IPS-18c (cell line): ENCODE data around the gene VGF.
A peak's percentile ranks its signal among the peaks of the same experiment; 100 is the strongest.
"Not testable (repeated sequence)": the region's sequence is repeated elsewhere in the genome, so short reads cannot be mapped to it uniquely, and the experiment has no call there.

Experiments
- H3K4me3 ChIP-seq: 2 replicates; pipeline ENCODE4 v1.7.0; 2013; ENCODE audit warnings: low read depth, mild to moderate bottlenecking, low read length, moderate library complexity; ENCODE audit not compliant: insufficient read depth
- H3K9me3 ChIP-seq: one replicate; pipeline ENCODE4 v1.6.1; 2013; ENCODE audit warnings: mild to moderate bottlenecking, low read length, moderate library complexity; ENCODE audit not compliant: control insufficient read depth, insufficient read depth

VGF gene

DNA sequence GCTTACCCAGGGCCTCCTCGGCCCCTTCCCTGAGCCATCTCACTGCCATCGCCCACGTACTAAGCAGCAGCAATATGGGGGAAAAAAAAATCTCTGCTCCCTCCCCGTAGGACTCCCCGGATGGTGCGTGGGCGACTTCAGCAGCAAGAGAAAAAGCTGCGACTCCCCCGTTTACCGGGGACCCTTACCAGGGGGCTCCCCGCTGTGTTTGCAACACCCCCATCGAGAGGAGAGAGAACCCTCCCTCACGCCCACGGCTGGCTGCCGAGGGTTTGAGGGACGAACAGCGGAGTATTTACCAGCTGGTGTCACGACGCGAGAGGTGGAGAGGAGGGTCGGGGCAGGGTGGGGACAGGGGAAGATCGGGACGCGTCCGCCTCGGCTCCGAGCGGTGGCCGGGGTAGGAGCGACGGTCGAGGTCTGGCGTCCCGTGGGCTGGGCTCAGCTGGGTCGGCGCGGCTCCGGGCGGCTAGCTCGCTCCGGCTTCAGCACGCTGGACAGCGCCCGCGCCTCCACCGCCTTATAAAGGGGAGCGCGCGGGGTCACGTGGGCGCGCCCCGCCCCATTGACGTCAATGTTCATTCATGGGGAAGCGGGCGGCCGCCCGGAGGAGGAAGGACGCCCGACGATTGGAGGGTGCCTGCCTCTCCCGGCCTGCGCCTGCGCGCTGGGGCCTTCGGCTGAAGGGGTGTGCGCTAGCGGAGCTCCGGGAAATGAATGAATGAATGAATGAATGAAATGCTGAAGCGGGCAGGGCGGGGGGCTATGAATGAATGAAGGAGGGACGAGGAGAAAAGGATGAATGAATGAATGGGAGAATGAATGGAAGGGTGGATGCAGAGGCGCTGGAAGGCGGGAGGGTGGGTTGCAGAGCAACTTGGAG lies at the start of gene VGF:
VGF (minus strand) TSS at position 495 of the 883 bp plus-strand sequence. CDS start 726 bp downstream, outside the sequence.
- Histone ChIP-seq H3K9me3 (peaks cover 2% of the 10 kb centered on the region), H3K4me3 (peak within 1 kb of the TSS; percentile 72)

DNA sequence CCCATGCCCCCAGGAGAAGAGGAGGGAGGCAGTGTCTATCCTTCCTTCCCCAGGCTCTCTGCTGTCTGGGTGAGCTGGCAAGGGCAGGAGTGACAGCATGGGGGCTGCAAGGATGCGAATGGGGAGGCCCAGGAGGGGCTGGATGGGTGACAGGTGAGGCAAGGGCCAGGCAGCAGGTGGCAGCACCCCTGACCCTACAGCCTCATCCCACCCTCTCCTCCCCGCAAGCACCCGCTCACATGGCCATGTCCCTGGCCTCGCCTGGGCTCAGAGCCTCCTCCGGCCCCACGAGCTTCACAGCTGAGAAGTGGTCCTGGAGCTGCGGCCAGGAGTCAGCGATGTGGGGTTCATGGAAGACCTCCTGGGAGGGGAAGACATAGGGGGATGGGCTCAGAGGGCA lies 46.6 kb upstream of the VGF start:
- H3K9me3 ChIP-seq: no peaks in the 10 kb centered on the region
- H3K4me3 ChIP-seq: no peak overlapping the region

GRCh38 chr7:101211501-101211900 lies 46.1 kb upstream of the VGF start:
- H3K4me3 ChIP-seq: no peak overlapping the region
- H3K9me3 ChIP-seq: no peaks in the 10 kb centered on the region

GRCh38 chr7:101210143-101210542 lies 44.8 kb upstream of the VGF start:
- no peaks in the 10 kb centered on the region for H3K9me3 ChIP-seq
- H3K4me3 ChIP-seq: no peak overlapping the region

DNA sequence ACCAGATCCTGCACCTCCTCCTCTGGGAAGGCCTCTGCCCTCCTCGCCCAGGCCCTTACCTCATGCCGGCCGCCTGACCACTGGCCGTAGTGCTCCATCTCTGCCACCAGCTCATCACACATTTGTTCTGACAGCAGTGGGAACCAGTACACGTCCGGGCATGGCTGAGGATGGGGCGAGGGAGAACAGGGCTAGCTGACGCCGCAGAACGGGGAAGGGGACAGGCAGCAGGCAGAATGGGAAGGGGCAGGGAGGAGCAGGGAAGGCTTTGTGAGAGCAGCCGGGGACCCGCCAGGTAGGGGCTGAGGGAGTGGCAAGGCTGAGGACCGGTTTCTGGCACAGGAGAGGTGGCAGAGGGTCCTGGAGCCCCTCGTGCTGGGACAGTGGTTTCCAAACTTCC lies 43.4 kb upstream of the VGF start:
- Histone ChIP-seq H3K4me3 (no peak overlapping the region), H3K9me3 (no peaks in the 10 kb centered on the region)

DNA sequence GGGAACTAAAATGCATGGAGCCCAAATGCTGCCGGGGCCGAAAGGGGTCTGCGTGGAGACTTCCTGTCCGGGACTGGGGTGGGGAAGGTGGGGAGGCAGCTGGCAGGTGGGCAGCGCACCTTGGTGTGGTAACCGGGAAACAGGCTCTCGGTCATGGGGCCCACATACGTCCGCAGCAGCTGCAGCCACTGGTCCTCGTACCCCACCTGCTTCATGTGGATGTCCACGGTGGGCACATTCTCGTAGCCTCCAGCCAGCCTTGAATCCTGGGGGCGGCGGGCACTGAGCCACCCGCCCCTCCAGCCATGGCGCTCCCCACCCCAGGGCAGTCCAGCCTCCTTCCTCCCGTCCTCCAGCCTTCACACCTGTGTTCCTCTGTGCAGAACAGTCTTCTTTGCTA lies 42.1 kb upstream of the VGF start:
- no peak overlapping the region for H3K4me3 ChIP-seq
- peaks cover under 1% of the 10 kb centered on the region for H3K9me3 ChIP-seq

- H3K9me3 ChIP-seq: peaks cover 2% of the 10 kb centered on the region
- H3K4me3 ChIP-seq: no peak overlapping the region
Measured at GRCh38 chr7:101206665-101207042, 41.3 kb upstream of the VGF start.

DNA sequence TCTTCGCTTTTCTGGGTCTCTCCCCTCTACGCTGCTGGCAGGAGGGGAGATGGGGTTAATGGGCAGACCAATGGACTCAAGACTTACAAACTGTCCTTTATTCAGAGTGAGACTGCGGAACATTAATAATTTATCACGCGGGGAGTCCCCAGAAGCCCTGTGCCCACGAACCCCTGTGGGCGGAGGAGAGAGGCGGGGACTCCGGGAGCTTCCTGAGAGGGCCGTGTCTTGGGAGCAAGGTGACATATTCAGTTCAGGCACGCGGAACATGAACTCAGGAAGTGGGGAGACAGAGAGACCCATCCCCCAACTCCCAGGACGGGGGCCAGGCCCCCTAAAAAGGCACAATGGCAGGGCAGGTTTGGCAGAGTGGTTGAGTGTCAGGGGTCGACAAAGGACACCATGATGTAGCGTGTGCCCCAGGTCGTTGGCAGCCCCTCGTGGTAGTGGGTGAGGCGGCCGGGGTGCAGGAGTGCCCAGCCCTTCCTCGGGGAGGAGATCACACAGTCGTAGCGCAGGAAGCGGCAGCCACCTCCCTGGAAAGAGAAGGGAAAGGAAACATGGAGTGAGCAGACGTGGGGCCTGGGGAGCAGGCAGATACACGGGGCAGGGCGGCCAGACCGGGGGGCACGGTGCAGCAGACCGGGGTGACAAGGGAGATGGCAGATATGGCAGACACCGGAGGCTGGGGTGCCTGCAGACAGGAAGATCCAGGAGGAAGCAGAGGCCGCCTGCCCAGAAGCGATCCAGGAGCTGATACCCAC lies 40.7 kb upstream of the VGF start:
- Histone ChIP-seq H3K9me3 (peaks cover 2% of the 10 kb centered on the region), H3K4me3 (no peak overlapping the region)

DNA sequence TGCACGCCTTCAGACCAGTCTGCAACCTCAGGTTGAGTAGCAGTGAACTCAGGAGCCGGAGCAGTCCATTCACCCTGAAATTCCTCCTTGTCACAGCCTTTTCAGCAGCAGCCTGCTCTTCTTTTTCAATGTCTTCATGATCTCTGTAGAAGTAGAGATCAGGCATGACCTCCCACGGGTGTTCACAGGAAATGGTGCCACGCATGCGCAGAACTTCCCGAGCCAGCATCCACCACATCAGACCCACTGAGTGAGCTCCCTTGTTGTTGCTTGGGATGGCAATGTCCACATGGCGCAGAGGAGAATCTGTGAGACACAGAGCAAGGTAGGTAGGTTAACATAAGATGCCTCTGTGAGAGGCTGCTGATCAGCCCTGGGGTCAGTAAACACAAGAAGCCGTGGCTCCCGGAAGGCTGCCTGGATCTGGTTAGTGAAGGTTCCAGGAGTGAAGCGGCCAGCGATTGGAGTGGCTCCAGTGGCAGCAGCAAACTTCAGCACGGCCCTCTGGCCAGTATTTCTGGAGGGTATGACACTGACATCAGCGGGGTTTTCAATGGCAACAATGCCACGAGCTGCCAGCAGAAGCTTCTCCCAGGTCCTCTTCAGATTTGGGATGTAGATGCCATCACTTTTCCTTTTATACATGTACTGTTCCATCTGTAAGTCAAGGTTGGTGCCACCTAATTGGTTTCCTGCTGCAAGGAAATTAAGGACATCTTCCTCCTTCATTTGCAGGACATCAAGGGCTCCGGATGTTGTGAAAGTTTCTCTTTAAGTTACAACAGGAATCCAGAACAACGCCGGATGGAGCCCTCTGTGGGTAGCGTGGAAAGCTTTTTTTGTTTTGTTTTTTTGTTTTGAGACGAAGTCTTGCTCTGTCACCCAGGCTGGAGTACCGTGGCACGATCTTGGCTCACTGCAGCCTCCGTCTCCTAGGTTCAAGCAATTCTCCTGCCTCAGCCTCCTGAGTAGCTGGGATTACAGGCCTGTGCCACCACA lies 38.7 kb upstream of the VGF start:
- not testable (repeated sequence) for H3K9me3 ChIP-seq, H3K4me3 ChIP-seq

GRCh38 chr7:101202603-101202918 lies 37.2 kb upstream of the VGF start:
- Histone ChIP-seq H3K9me3 (peaks cover 2% of the 10 kb centered on the region), H3K4me3 (no peak overlapping the region; the same call in 1 of the 2 replicates)

DNA sequence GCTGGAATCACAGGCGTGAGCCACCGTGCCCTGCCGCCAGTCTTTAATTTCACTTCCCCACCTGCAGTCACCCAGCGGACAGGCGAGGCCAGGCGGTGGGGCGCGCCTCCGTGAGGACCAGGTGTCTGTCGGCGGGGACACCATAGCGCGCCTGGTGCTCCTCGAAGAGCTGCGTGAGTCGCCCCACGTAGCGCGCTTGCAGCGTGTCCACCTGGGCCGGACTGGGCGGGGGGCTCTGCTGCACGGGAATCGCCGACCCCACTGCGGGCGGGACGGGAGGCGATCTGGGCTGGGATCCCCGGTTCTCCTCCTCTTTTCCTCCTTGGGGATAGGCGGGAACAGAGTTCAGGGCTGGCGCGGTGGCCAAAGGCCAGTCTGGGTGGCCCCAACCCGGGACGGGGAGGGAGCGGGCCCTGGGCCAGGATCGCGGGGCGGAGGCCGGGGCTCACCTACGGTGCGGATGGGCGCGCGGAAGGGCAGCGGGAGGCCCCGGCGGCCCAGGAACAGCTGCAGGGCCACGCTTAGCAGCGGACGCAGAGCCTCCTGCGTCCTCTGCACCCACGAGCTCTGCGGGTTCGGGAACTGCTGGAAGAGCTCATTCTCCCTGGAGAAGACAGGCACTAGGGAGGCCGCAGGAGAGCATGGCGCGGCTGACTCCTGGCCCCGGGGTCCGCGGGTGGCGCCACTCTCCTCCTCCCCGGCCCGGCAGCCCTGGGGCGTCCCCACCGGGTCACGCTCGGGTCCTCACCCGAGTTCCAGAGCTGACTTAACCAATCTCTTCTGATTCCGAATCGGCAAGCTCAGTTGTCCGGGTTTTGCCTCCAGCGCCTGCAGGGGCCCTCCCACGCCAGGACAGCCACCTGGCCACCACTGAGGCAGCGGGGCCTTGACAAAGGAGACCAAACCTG lies 36.6 kb upstream of the VGF start:
- H3K4me3 ChIP-seq: peak overlapping the region; percentile 53

DNA sequence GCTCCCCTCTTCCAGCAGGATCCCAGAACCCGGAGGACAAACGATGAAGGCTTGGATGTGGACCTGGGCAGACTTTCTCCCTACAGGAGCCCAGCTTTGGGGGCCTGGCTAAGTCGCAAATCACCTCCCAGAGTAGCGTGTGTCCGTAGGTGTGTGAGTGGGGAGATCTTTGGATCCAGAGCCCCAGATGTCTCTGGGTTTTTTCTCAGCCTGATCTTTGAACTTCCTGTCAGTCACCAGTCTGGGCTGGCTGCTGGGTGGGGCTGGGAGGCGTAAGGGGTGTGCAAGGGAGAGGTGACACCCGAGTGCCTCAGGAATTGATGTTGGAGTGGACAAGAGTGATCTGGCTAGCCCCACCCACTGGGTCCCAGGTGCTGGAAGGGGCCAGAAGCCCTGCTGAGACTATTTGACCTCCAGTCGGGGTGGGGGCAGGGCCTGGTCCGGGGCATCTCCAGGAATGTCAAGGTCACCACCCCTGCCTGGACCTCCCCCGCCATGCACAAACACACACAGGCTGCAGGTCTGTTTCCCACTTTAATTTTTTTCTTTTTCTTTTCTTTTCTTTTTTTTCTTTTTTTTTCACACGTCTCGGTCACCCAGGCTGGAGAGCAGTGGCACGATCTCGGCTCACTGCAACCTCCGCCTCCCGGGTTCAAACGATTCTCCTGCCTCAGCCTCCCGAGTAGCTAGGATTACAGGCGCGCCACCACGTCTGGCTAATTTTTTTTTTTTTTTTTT lies 35.7 kb upstream of the VGF start, which contains the start of gene MOGAT3:
MOGAT3 (minus strand) TSS at position 175 of the 738 bp plus-strand sequence. CDS start 182 bp downstream, outside the sequence.
- H3K4me3 ChIP-seq: peak within 1 kb of the TSS; percentile 53
- H3K9me3 ChIP-seq: peaks cover 2% of the 10 kb centered on the region

More for the DNA sequence above, 36.6 kb upstream of the VGF start:
- peaks cover 2% of the 10 kb centered on the region for H3K9me3 ChIP-seq

DNA sequence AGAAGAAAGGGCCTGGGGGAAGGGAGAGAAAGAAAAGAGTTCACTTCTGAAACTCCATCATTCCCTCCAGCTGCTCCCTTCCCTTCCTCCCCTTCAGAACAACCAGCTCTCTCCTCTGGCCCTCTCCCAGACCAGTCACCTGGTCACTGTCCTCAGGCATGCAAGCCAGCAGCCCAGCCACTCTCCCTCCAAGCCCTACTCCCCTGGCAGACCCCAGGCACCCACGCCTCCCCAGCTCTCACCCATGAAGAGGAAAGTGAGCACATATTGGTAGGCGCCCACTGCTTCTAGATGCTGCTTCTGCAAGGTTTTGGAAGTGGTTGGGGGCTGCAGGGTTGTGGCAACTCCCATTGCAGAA lies 35.1 kb upstream of the VGF start:
- Histone ChIP-seq H3K4me3 (no peak overlapping the region), H3K9me3 (peaks cover 2% of the 10 kb centered on the region)

- H3K9me3 ChIP-seq, H3K4me3 ChIP-seq: not testable (repeated sequence)
Measured at GRCh38 chr7:101199522-101199921, 34.2 kb upstream of the VGF start.

- Histone ChIP-seq H3K9me3 (peaks cover 2% of the 10 kb centered on the region), H3K4me3 (no peak overlapping the region; the same call in 1 of the 2 replicates)
Measured at GRCh38 chr7:101198476-101198875, 33.1 kb upstream of the VGF start.

- H3K9me3 ChIP-seq: peaks cover 2% of the 10 kb centered on the region
- H3K4me3 ChIP-seq: no peak overlapping the region
Measured at GRCh38 chr7:101197991-101198390, 32.6 kb upstream of the VGF start.
